DMS53 (cell line): ENCODE measurements around the gene PCSK9.

Experiments used
- DNase-seq: peaks from one replicate; lab custom pipeline; 2025; lab: John Stamatoyannopoulos, UW

The PCSK9 gene

GRCh38 chr1:55044617-55045397 lies 5.5 kb downstream of the PCSK9 start:
- no peak for DNase-seq

- DNase-seq, result no peak
Measured at GRCh38 chr1:55045430-55045829, 6.1 kb downstream of the PCSK9 start.

GRCh38 chr1:55046871-55047270 lies 7.5 kb downstream of the PCSK9 start:
- DNase-seq, result no peak

GRCh38 chr1:55047611-55048010 lies 8.3 kb downstream of the PCSK9 start:
- no peak for DNase-seq

- DNase-seq, result peak; percentile 35
Measured at GRCh38 chr1:55048453-55049270, 9.3 kb downstream of the PCSK9 start.

- DNase-seq, result no peak
Measured at GRCh38 chr1:55049271-55049913, 10.0 kb downstream of the PCSK9 start.

- DNase-seq, result no peak
Measured at GRCh38 chr1:55049914-55050278, 10.5 kb downstream of the PCSK9 start.

GRCh38 chr1:55050283-55050682 lies 10.9 kb downstream of the PCSK9 start:
- no peak for DNase-seq

- no peak for DNase-seq
Measured at GRCh38 chr1:55051169-55051568, 11.8 kb downstream of the PCSK9 start.

GRCh38 chr1:55051621-55052020 lies 12.3 kb downstream of the PCSK9 start:
- DNase-seq, result no peak

GRCh38 chr1:55052221-55053142 lies 13.1 kb downstream of the PCSK9 start:
- DNase-seq, result no peak

GRCh38 chr1:55053265-55053954 lies 14.1 kb downstream of the PCSK9 start:
- no peak for DNase-seq

GRCh38 chr1:55054396-55054795 lies 15.0 kb downstream of the PCSK9 start:
- DNase-seq, result no peak

GRCh38 chr1:55055084-55055882 lies 15.9 kb downstream of the PCSK9 start:
- no peak for DNase-seq

GRCh38 chr1:55055951-55056631 lies 16.7 kb downstream of the PCSK9 start:
- no peak for DNase-seq

- DNase-seq, result no peak
Measured at GRCh38 chr1:55056632-55056992, 17.3 kb downstream of the PCSK9 start.

GRCh38 chr1:55057270-55057955 lies 18.1 kb downstream of the PCSK9 start:
- DNase-seq, result no peak

GRCh38 chr1:55057956-55058298 lies 18.6 kb downstream of the PCSK9 start:
- no peak for DNase-seq
